IMR-90 (cell line): ENCODE results near the gene SNCG. TPM values are rescaled to one million over a fixed set of nuclear protein-coding genes. Genes with fewer than 3 reads are reported as not detected.
A peak's percentile ranks its signal among the peaks of the same experiment; 100 is the strongest.

Experiments
- ATAC-seq: fragments of 200-7000 bp; cut with Tn5 transposase; 2 replicates; pipeline ENCODE4 v1.9.1; 2020; ENCODE audit warnings: low read depth, mild to moderate bottlenecking, moderate library complexity
- BruUV-seq: library from RNA; stranded (reverse); fragments of 400-500 nt; replicated peaks from 2 replicates; lab custom pipeline; 2021; lab: Mats Ljungman, UMichigan
- CTCF ChIA-PET: fragments of 300-600 bp; formaldehyde crosslinking; extraction: SDS; loops from one replicate; lab custom pipeline; 2021; ENCODE audit warnings: antibody characterized with exemption; lab: Yijun Ruan, JAX
- POLR2A ChIA-PET: fragments of 300-600 bp; sonication (Branson Sonifier 250); formaldehyde crosslinking; loops from one replicate; lab custom pipeline; 2022; ENCODE audit warnings: antibody characterized with exemption; ENCODE audit not compliant: unreplicated experiment; lab: Charles Lee
- DNase-seq: peaks from one replicate; pipeline ENCODE4 v3.0.0; 2013
- H2AFZ ChIP-seq: replicated peaks from 2 replicates; pipeline ENCODE3; 2013; ENCODE audit warnings: low read length, mild to moderate bottlenecking; ENCODE audit not compliant: poor library complexity
- H2AK5ac ChIP-seq: 2 replicates; pipeline ENCODE4 v1.6.1; 2013; ENCODE audit warnings: low read depth, low read length, inconsistent platforms
- H2AK9ac ChIP-seq: replicated peaks from 2 replicates; pipeline ENCODE3; 2013; ENCODE audit warnings: mild to moderate bottlenecking, low read depth, low read length, moderate library complexity; ENCODE audit not compliant: poor library complexity
- H2BK120ac ChIP-seq: 2 replicates; pipeline ENCODE4 v1.6.1; 2013; ENCODE audit warnings: low read depth, low read length, inconsistent platforms
- H2BK15ac ChIP-seq: 3 replicates; pipeline ENCODE4 v1.6.1; 2013; ENCODE audit warnings: low read depth, low read length, inconsistent platforms
- H2BK20ac ChIP-seq: 2 replicates; pipeline ENCODE4 v1.6.1; 2013; ENCODE audit warnings: low read depth, mild to moderate bottlenecking, inconsistent platforms, low read length, moderate library complexity
- H2BK5ac ChIP-seq: 2 replicates; pipeline ENCODE4 v1.6.1; 2013; ENCODE audit warnings: mild to moderate bottlenecking, low read depth, low read length, inconsistent platforms; ENCODE audit not compliant: poor library complexity, severe bottlenecking
- H3K14ac ChIP-seq: replicated peaks from 2 replicates; pipeline ENCODE4 v1.6.1; 2013; ENCODE audit warnings: low read depth, low read length, inconsistent platforms
- H3K18ac ChIP-seq: 2 replicates; pipeline ENCODE4 v1.6.1; 2013; ENCODE audit warnings: low read depth, low read length, control low read depth
- H3K23ac ChIP-seq: 2 replicates; pipeline ENCODE4 v1.6.1; 2013; ENCODE audit warnings: low read depth, low read length, inconsistent platforms
- H3K27ac ChIP-seq: 2 replicates; pipeline ENCODE4 v1.5.1; 2013; ENCODE audit warnings: mild to moderate bottlenecking, control low read depth, low read length; ENCODE audit not compliant: insufficient read depth
- H3K27me3 ChIP-seq: 2 replicates; pipeline ENCODE4 v1.6.1; 2013; ENCODE audit warnings: low read length; ENCODE audit not compliant: control insufficient read depth, insufficient read depth
- H3K36me3 ChIP-seq: 2 replicates; pipeline ENCODE4 v1.6.1; 2013; ENCODE audit warnings: low read length, mixed read lengths; ENCODE audit not compliant: control insufficient read depth, insufficient read depth
- H3K4ac ChIP-seq: 2 replicates; pipeline ENCODE4 v1.6.1; 2013; ENCODE audit warnings: low read depth, low read length, inconsistent platforms
- H3K4me1 ChIP-seq: 2 replicates; pipeline ENCODE4 v1.6.1; 2013; ENCODE audit warnings: low read length, mixed read lengths; ENCODE audit not compliant: control insufficient read depth, insufficient read depth
- H3K4me2 ChIP-seq: 2 replicates; pipeline ENCODE4 v1.6.1; 2013; ENCODE audit warnings: low read depth, mild to moderate bottlenecking, control low read depth, low read length, moderate library complexity
- H3K4me3 ChIP-seq: 2 replicates; pipeline ENCODE4 v1.5.1; 2013; ENCODE audit warnings: low read depth, mild to moderate bottlenecking, control low read depth, low read length, moderate library complexity; ENCODE audit not compliant: insufficient read depth
- H3K56ac ChIP-seq: 2 replicates; pipeline ENCODE4 v1.6.1; 2013; ENCODE audit warnings: low read length, inconsistent platforms; ENCODE audit not compliant: insufficient read depth; ENCODE audit errors: extremely low read depth
- H3K79me1 ChIP-seq, 2 experiments: 2 replicates each; pipeline ENCODE4 v1.6.1; 2013; ENCODE audit warnings: low read length in 2 of 2, inconsistent platforms in 1 of 2, low read depth in 1 of 2
- H3K9ac ChIP-seq: 2 replicates; pipeline ENCODE4 v1.6.1; 2013; ENCODE audit warnings: low read depth, low read length, control low read depth
- H3K9me1 ChIP-seq: 2 replicates; pipeline ENCODE4 v1.6.1; 2013; ENCODE audit warnings: low read length, inconsistent platforms; ENCODE audit not compliant: insufficient read depth
- H3K9me3 ChIP-seq: 2 replicates; pipeline ENCODE4 v1.6.1; 2013; ENCODE audit warnings: low read length; ENCODE audit not compliant: control insufficient read depth, insufficient read depth
- H4K20me1 ChIP-seq: 2 replicates; pipeline ENCODE4 v1.6.1; 2013; ENCODE audit warnings: low read length, inconsistent platforms; ENCODE audit not compliant: insufficient read depth
- H4K5ac ChIP-seq: 2 replicates; pipeline ENCODE4 v1.6.1; 2013; ENCODE audit warnings: mild to moderate bottlenecking, low read depth, low read length, control low read depth
- H4K8ac ChIP-seq, 2 experiments: 2 replicates each; pipeline ENCODE4 v1.6.1; 2013; ENCODE audit warnings: low read depth in 2 of 2, low read length in 2 of 2, control low read depth in 1 of 2, inconsistent platforms in 1 of 2
- H4K91ac ChIP-seq: 2 replicates; pipeline ENCODE4 v1.6.1; 2013; ENCODE audit warnings: low read depth, low read length, inconsistent platforms; ENCODE audit not compliant: insufficient read depth
- CHD1 ChIP-seq: IDR thresholded peaks from 2 replicates; pipeline ENCODE4 v1.6.1; 2012; ENCODE audit warnings: low read depth, low read length, improper control_type of control experiment
- NFE2L2 ChIP-seq: fragments of 150-350 bp; IDR thresholded peaks from 2 replicates; pipeline ENCODE4 v1.6.1; 2016; ENCODE audit warnings: low read depth, mild to moderate bottlenecking, low read length
- POLR2A ChIP-seq: IDR thresholded peaks from 2 replicates; pipeline ENCODE4 v1.6.1; 2012; ENCODE audit warnings: mild to moderate bottlenecking, low read depth, low read length
- RFX5 ChIP-seq: IDR thresholded peaks from 2 replicates; pipeline ENCODE4 v1.8.0; 2012; ENCODE audit warnings: low read depth, mild to moderate bottlenecking, low read length, moderate library complexity
- WGBS, 2 experiments: methylation state at CpG; one replicate each; pipeline versions ENCODE4 v1.1.5 to v1.1.7; 2013; ENCODE audit warnings: missing lambda C conversion rate in 2 of 2; ENCODE audit not compliant: insufficient read length in 1 of 2; ENCODE audit errors: extremely low coverage in 2 of 2; 5-methylcytosine and 5-hydroxymethylcytosine counted together
- dilution Hi-C: fragments of 300-500 bp; cut with HindIII; formaldehyde crosslinking; loops from one replicate; pipeline ENCODE4 v1.14.3; 2018; ENCODE audit warnings: low sequenced_read_pairs; ENCODE audit not compliant: unreplicated experiment
- in situ Hi-C: fragments of 300-500 bp; cut with MboI; formaldehyde crosslinking; loops from 3 replicates; pipeline ENCODE4 v1.14.3; 2019; ENCODE audit warnings: low sequenced_read_pairs, inconsistent platforms, mixed read lengths
- intact Hi-C: fragments of 100-400 bp; cut with micrococcal nuclease; formaldehyde crosslinking; loops from 2 replicates; pipeline ENCODE4 v1.10.0; 2022
- polyA plus RNA-seq, 3 experiments: library from polyadenylated mRNA; depleted of rRNA; stranded (reverse); fragments of >200 nt; gene quantifications; 2 replicates each; pipeline ENCODE4 v1.2.3, GENCODE V29; 2012; ENCODE audit warnings: low replicate concordance in 1 of 3
- total RNA-seq: library from RNA; depleted of rRNA; stranded (reverse); fragments of >200 nt; gene quantifications from 2 replicates; pipeline ENCODE4 v1.2.3, GENCODE V29; 2012

The SNCG gene
- total and polyA plus RNA-seq, 2 of the 4 experiments (the other 2 are of a cell fraction) = 10.6 to 19.0 TPM

- DNase-seq (no peak), ATAC-seq (peak; percentile 35)
- peak overlapping the region; percentile 93 for H3K9ac ChIP-seq
- H4K8ac ChIP-seq = peak overlapping the region; percentile 80 to 89; a peak in 3 of 4 replicates
- peaks cover 20% of the 10 kb centered on the region for H3K9me1 ChIP-seq
- H3K4me2 ChIP-seq = peak overlapping the region; percentile 97
- no peaks in the 10 kb centered on the region for H3K27me3 ChIP-seq
- H4K91ac ChIP-seq = peak overlapping the region; percentile 95
- no peaks in the 10 kb centered on the region for H3K36me3 ChIP-seq
- H2BK15ac ChIP-seq = 0 out of 3 replicates have a peak overlapping the region, but pooled peaks have one; percentile 10
- H3K79me1 ChIP-seq = peaks cover 0 to 40% of the 10 kb centered on the region in 2 experiments; a peak in 3 of 4 replicates
- no peaks in the 10 kb centered on the region for H3K9me3 ChIP-seq
- H3K56ac ChIP-seq = peak overlapping the region; percentile 73
- dilution Hi-C loops (no loop called here), intact Hi-C loops (no loop called here), in situ Hi-C loops (no loop called here)
- H2AK9ac ChIP-seq = peak overlapping the region; percentile 99
- peak overlapping the region; percentile 92 for H3K18ac ChIP-seq
- H3K4me1 ChIP-seq = peaks cover 36% of the 10 kb centered on the region
- POLR2A ChIA-PET = interaction anchor here (0.6 kb wide), 1 partner anchor 18 kb away, joined by 6 read pairs; no protein-coding TSS in a partner anchor
- peak overlapping the region; percentile 86 for H4K5ac ChIP-seq
- CTCF ChIA-PET = no interaction called here
- peak overlapping the region; percentile 5; the same call in 1 of the 2 replicates for H2BK20ac ChIP-seq
- peak overlapping the region; percentile 92 for H2AFZ ChIP-seq
- H2BK120ac ChIP-seq = peak overlapping the region; percentile 58
- peak overlapping the region; percentile 84 for H2AK5ac ChIP-seq
- H3K4ac ChIP-seq = peak overlapping the region; percentile 87
- H2BK5ac ChIP-seq = peak overlapping the region; percentile 85
- peak overlapping the region; percentile 70; the same call in 1 of the 2 replicates for H3K23ac ChIP-seq
- H3K27ac ChIP-seq = peak overlapping the region; percentile 92
- no TSS peak for BruUV-seq
- peak overlapping the region; percentile 75 for H3K4me3 ChIP-seq
- no peaks in the 10 kb centered on the region; the same call in 1 of the 2 replicates for H4K20me1 ChIP-seq
- peak; percentile 90 for TF ChIP-seq POLR2A
- no peak for TF ChIP-seq RFX5
- TF ChIP-seq CHD1 = peak; percentile 78; the same call in 1 of the 2 replicates
- no peak for TF ChIP-seq NFE2L2
- peak overlapping the region; percentile 88 for H3K14ac ChIP-seq
- WGBS, 2 experiments = 0% methylated on average over 7 of the region's 20 CpGs; no CpG with 5 or more reads in 1 of the 2 experiments
Observed at GRCh38 chr10:86970982-86971231, 12.5 kb downstream of the SNCG start.
